GM12872 (cell line): ENCODE results near the gene MED8.

Experiments
- CTCF ChIP-seq: IDR thresholded peaks from 3 replicates; pipeline ENCODE4 v1.5.1; 2011; ENCODE audit warnings: low read depth, mild to moderate bottlenecking, low read length, moderate library complexity; ENCODE audit not compliant: insufficient read depth

Gene MED8

GRCh38 chr1:43389326-43390313 is at the start of gene MED8, which contains the start of gene SZT2:
TSS of gene MED8 (minus strand) at chr1:43389800. CDS start at chr1:43389764, 36 bp downstream.
TSS of gene SZT2 (plus strand) at chr1:43389899. CDS start at chr1:43389969, 70 bp downstream.
- TF ChIP-seq CTCF = no peak

- no peak for TF ChIP-seq CTCF
These were observed 49.5 kb upstream of the MED8 start for GRCh38 chr1:43438953-43439581.

GRCh38 chr1:43438576-43438952 is 49.0 kb upstream of the MED8 start:
- no peak for TF ChIP-seq CTCF

GRCh38 chr1:43438006-43438405 is 48.4 kb upstream of the MED8 start:
- TF ChIP-seq CTCF = no peak

- TF ChIP-seq CTCF = no peak
These were observed 47.7 kb upstream of the MED8 start for GRCh38 chr1:43437031-43437973.

GRCh38 chr1:43436371-43436770 is 46.8 kb upstream of the MED8 start:
- no peak for TF ChIP-seq CTCF
